HG03469 (cell line): ENCODE measurements around the gene ZBTB14.
A peak's percentile ranks its signal among the peaks of the same experiment; 100 is the strongest.

ENCODE experiments used
- ATAC-seq: cut with Tn5 transposase; IDR thresholded peaks from one replicate; pipeline ENCODE4 v1.9.1; 2021; ENCODE audit warnings: mild to moderate bottlenecking, moderate library complexity, moderate number of reproducible peaks; ENCODE audit not compliant: unreplicated experiment

Gene ZBTB14

GRCh38 chr18:5295231-5295920 is at the start of gene ZBTB14:
ZBTB14 (minus strand) TSS chr18:5295726; CDS start chr18:5293246, 2,480 bp downstream.
- ATAC-seq: peak; percentile 25

GRCh38 chr18:5339202-5339834 is 43.8 kb upstream of the ZBTB14 start:
- no peak for ATAC-seq

GRCh38 chr18:5334456-5335075 is 39.0 kb upstream of the ZBTB14 start:
- no peak for ATAC-seq

- ATAC-seq: no peak
Observed at GRCh38 chr18:5318061-5318700, 22.7 kb upstream of the ZBTB14 start.

GRCh38 chr18:5317186-5317585 is 21.7 kb upstream of the ZBTB14 start:
- ATAC-seq: no peak

GRCh38 chr18:5315838-5316237 is 20.3 kb upstream of the ZBTB14 start:
- no peak for ATAC-seq

GRCh38 chr18:5311301-5311989 is 15.9 kb upstream of the ZBTB14 start:
- no peak for ATAC-seq

GRCh38 chr18:5309888-5310470 is 14.5 kb upstream of the ZBTB14 start:
- ATAC-seq: peak; percentile 89

- no peak for ATAC-seq
Observed at GRCh38 chr18:5305835-5306234, 10.3 kb upstream of the ZBTB14 start.

GRCh38 chr18:5304232-5304631 is 8.7 kb upstream of the ZBTB14 start:
- no peak for ATAC-seq

- no peak for ATAC-seq
Observed at GRCh38 chr18:5303636-5304035, 8.1 kb upstream of the ZBTB14 start.

- peak; percentile 66 for ATAC-seq
Observed at GRCh38 chr18:5302606-5303005, 7.1 kb upstream of the ZBTB14 start.

- ATAC-seq: no peak
Observed at GRCh38 chr18:5300476-5301010, 5.0 kb upstream of the ZBTB14 start.

GRCh38 chr18:5298156-5298852 is 2.8 kb upstream of the ZBTB14 start:
- ATAC-seq: no peak

GRCh38 chr18:5297597-5297996 is 2.1 kb upstream of the ZBTB14 start:
- ATAC-seq: no peak

- ATAC-seq: peak; percentile 13
Observed at GRCh38 chr18:5296706-5297320, 1.3 kb upstream of the ZBTB14 start.

- ATAC-seq: peak; percentile 37
Observed at GRCh38 chr18:5295981-5296705, 617 bp upstream of the ZBTB14 start.

GRCh38 chr18:5294457-5295230 is 882 bp downstream of the ZBTB14 start:
- ATAC-seq: peak; percentile 5
